ENCODE results near the gene OSBPL10.
"Not testable (repeated sequence)": the region's sequence is repeated elsewhere in the genome, so short reads cannot be mapped to it uniquely, and the experiment has no call there.

Gene OSBPL10

DNA sequence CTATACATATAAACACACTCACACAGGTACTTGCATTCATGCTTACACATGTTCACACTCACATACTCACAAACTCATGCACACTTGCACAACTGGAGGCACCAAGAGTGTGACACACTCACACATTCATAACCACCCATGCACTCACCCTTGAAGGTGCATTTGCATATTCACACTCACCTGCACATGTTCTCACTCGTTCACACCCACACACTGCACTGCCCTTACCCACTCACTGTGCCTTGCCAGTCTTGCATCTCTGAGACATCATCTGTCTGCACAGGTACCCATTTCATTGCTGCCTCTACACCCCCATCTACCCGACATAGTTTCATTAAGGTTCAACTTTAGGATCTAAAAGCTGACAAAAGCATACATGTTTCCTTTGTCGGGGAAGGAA is 95.8 kb downstream of the OSBPL10 start:
- DNase-seq, result no peak

DNA sequence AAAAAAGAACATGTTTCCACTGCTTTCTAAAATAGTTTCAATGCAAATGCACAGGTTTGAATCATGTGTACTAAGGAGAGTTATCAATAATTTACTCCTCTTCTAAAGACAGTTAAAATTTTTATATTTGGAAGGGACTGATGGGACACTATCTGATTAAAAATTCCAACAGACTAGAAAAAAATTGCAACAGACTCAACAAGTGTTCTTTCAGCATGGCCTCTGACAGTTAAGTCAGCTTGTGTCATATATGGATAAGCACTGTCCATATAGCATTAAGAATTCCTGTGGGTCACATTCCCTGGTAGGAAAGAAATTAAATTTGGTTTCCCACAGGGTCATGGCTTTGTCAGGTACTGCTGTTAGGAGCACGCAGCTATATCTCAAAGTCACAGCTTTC is 96.8 kb downstream of the OSBPL10 start:
- no peak for DNase-seq

DNA sequence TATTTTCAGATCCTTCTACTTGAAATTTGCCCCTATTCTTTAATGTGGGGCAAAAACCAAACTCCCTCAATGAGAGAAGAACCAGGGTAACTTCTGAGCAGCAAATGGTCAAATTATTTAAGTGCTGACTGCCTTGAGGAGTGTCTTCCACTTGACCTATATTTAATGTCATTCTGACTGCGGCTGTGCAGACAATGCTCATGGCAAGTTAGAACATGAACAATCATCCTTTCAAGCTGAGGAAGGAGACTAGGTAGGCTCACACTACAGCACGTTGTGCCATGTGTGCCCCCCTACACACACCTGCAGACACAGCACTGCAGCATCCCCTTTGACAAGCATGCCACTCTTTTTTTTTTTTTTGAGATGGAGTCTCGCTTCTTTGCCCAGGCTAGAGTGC is 98.2 kb downstream of the OSBPL10 start:
- DNase-seq, result no peak

DNA sequence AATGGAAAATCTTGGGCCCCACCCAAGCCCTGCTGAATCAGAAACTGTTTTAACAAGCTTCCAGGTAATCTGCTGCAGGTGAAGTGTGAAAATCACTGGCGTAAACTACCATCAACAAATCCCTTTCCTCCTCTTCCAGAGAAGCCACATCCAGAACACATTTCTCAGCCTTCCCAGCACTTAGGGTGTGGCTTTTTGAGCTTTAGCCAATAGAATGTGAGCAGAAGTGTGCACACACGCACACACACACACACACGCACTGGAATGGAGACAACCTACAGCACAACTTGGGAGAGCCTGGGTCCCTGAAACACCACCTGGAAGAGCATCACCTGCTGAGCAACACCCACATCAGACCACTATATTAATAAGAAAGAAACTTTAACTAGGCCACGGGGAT is 98.6 kb downstream of the OSBPL10 start:
- no peak for DNase-seq

DNA sequence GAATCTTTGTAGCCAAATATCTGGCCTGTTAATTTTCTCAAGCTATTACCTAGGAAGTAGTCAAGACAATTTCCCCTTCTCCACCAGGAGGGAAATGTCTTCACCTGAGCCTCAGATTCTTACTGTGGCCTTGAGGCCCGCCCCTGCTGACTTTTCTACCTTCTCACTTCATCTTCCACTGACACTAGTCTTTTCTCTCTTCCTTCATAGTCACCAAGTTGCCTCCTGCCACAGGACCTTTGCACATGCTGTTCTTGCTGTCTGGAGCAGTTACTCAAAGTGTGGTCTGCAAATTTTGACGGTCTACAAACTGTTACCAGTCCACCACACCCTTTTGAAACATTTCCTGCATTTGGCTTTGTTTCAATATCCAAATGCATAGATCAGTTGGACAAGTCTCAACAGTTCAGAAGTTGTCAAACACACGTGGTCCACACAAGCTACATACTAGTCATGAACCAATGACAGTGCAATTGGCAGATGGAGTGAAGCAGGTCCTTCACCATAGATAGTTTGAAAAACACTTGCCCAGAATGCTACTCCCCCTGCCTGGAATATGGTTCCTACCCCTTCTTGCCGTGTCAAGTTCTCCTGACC is 100.5 kb downstream of the OSBPL10 start:
- DNase-seq, result no peak

DNA sequence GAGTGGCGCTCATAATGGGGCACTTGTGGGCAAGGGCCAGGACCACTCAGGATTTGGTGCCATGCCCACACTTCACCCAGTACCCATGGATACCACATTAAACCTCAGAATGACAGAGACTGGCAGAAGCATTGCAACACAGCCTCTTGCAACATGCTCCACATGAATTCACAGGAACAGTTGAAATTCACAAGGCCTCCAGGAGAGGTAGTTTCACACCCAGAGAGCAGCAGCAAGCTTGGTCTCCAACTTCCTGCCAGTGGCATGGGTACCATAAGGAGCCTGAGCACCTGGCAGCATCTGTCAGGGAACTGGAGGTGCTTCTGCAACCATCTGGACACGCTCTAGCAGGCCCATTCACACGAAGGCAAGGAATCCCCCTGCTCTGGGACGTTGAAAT is 101.0 kb downstream of the OSBPL10 start:
- no peak for DNase-seq

DNA sequence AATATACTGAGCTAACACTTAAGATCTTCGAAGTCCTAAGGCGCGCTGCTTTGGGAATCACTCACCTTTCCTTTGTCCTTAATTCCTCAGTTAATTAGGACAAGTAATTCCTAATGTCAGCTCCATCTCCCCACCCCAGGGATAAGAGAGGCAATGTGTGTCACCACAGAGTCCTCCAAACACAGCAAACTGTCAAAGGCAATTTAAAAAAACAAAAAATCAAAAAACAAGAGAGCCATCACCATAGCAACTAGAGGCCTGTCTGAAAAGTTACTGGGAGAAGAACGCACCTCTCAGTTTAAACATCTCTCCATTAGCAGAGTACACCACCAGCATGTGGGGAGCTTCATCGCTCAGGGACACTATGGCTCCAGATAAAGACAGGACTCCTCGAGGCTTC is 101.7 kb downstream of the OSBPL10 start:
- DNase-seq, result no peak

DNA sequence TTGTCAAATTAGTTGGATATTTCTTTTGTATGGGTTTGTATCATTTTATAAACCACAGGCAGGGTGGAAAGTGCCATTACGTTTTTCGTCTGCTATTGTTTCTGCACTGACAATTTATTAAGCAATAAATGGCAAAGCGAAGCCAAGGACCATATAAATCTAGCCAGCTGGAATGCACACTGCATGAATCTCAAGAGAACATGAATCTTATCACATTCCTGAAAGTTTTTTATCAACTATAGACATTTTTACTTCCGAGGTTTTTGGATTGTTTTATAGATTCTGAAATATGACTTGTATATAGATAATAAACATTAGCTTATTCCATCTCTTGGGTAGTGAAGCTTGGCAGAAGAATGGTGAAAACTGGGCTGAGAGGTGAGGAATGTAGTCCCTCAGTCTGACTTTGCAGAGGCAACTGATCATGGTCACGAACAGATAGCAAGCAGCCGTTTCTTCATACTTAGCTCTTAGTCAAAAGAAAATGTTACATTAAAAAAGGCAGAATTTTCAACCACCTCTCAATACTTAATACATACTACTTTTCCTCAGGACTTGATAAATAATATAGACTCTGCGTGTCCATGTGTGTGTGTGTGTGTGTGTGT is 102.7 kb downstream of the OSBPL10 start:
- DNase-seq, result no peak

- DNase-seq, result no peak
Measured at GRCh38 chr3:31876331-31876730, 104.7 kb downstream of the OSBPL10 start.

GRCh38 chr3:31875437-31875836 is 105.6 kb downstream of the OSBPL10 start:
- no peak for DNase-seq

- no peak for DNase-seq
Measured at GRCh38 chr3:31873254-31873820, 107.7 kb downstream of the OSBPL10 start.

- DNase-seq, result no peak
Measured at GRCh38 chr3:31871939-31872507, 109.0 kb downstream of the OSBPL10 start.

GRCh38 chr3:31870111-31870510 is 111.0 kb downstream of the OSBPL10 start:
- DNase-seq, result not testable (repeated sequence)

GRCh38 chr3:31868236-31868635 is 112.8 kb downstream of the OSBPL10 start:
- DNase-seq, result no peak

GRCh38 chr3:31862666-31863279 is 118.3 kb downstream of the OSBPL10 start:
- no peak for DNase-seq

DNA sequence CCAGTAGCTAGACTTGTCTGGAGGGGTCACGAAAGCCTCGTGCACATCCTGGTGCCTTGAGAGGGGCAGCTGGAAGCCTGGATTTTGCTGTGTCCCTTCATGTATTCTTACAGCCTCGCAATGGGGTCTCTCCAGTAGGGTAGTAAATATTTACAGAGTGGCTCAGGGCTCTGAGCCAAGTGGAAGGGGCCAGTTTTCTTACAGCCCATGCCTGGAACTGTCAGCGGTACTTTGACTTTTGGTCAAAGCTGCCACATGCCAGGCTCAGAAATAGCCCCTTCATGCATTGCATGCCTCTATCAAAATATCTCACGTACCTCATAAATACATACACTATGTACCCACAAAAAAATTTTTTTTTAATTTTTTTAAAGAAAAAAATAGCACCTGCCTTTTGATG is 119.2 kb downstream of the OSBPL10 start:
- DNase-seq, result no peak

GRCh38 chr3:31860642-31861041 is 120.4 kb downstream of the OSBPL10 start:
- DNase-seq, result not testable (repeated sequence)

DNA sequence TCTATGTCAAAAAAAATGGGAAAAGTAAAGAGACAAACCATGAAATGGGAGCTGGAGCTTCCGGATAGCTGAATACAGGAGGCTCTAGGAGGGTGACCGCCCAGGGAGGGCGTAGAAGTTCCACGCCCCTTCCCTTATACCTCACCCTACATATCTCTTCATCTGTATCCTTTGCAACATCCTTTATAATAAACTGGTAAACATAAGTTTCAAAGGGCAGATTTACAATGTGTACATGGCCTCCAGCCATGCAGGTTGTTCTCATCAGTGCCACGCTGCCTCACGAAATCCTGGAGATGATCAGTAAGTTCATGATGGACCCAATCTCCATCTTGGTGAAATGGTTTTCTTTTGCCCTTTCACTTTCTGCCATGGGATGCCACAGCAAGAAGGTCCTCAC is 121.8 kb downstream of the OSBPL10 start:
- DNase-seq, result no peak

DNA sequence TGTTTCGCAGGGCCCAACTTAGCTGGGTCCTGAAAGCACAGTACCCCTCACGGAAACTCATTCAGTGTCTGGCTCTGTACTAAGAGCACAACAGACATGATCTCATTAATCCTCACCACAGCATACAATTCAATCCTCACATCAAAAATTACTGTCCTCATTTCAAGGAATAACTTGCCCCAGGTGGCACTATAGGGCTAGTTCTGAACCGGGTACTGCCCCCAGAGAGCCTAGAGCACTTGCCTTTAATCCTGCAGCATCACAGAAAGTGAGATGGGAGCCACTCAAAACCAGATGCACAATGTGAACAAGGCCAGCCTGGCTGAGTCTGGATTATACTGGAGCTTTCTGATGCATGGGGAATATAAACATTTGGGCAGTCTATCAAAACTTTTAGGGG is 122.6 kb downstream of the OSBPL10 start:
- DNase-seq, result no peak

GRCh38 chr3:31853580-31853979 is 127.5 kb downstream of the OSBPL10 start:
- no peak for DNase-seq

- DNase-seq, result no peak
Measured at GRCh38 chr3:31851278-31851677, 129.8 kb downstream of the OSBPL10 start.

DNA sequence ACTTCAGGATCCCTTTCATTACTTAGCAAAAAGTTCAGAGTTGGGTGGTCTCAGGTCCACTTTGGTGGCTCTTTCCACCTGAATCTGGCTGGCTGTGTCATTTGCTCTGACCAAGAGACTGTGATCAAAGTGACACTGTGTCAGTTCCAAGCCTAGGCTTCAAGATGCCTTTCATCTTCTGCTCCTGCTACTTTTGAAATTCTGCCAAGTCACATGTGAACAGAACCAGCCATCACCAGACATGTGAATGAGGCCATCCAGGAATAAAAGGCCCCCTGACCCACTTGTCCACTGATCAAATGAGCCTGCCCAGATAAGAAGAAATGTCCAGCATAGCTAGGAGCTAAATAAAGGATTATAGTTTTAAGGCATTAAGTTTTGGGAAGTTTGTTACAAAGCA is 132.2 kb downstream of the OSBPL10 start:
- DNase-seq, result no peak

GRCh38 chr3:31848163-31848818 is 132.8 kb downstream of the OSBPL10 start:
- no peak for DNase-seq

DNA sequence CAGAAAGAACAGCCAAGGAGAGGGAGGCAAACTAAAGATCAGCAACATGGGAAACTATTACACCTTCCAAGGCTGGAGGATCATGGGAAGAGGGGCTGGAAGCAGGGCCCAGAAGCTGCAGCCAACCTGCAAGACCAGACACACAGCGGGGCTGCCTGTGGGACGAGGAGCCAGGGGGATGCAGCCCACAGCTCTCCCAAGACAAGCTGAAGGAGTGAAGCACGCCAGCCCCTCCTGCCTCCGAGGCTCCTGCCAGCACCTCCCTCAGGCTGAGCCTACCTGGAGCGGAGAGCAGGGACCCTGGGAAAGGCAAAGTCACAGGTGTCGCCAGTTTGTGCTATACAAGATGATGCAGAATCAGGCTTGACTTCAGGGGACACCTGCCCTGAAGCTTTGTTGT is 133.3 kb downstream of the OSBPL10 start:
- DNase-seq, result no peak

Measured in activated effector memory CD4-positive, alpha-beta T cell treated with Interleukin-2 at 50 U/mL for 16 hours (primary cell).